Gastrocnemius medialis (tissue), 4 donors: ENCODE results near the gene DDX10. TPM values are rescaled to one million over a fixed set of nuclear protein-coding genes. Genes with fewer than 3 reads are reported as not detected.

Experiments
- ATAC-seq, 2 donors: fragments of 150-250 bp; one replicate each; pipeline ENCODE4 v1.9.1; 2016
- DNase-seq, 2 donors: peaks; one replicate each; pipeline ENCODE4 v3.0.0-alpha.2; 2019
- H3K27ac ChIP-seq, 4 donors: fragments of 200-600 bp; sonication (generic); 1 replicate in 1 of 4; 2 replicates in 3 of 4; pipeline ENCODE4 v1.5.1; 2016 to 2018; ENCODE audit warnings: mild to moderate bottlenecking in 2 of 4, moderate library complexity in 1 of 4
- H3K27me3 ChIP-seq, 3 donors: fragments of 200-600 bp; sonication (generic) in 2 of 3; 1 replicate in 1 of 3; 2 replicates in 2 of 3; pipeline versions ENCODE4 v1.5.1 to v1.6.0; 2016 to 2019; ENCODE audit warnings: mild to moderate bottlenecking in 1 of 3, moderate library complexity in 1 of 3
- H3K36me3 ChIP-seq, 2 donors: fragments of 200-600 bp; sonication (generic) in 1 of 2; one replicate each; pipeline ENCODE4 v1.5.1; 2017 to 2018
- H3K4me1 ChIP-seq, 2 donors: fragments of 200-600 bp; sonication (generic) in 1 of 2; one replicate each; pipeline ENCODE4 v1.5.1; 2016 to 2017; ENCODE audit warnings: mild to moderate bottlenecking in 2 of 2
- H3K4me3 ChIP-seq, 4 donors: fragments of 200-600 bp; sonication (generic) in 3 of 4; 1 replicate in 1 of 4; 2 replicates in 3 of 4; pipeline ENCODE4 v1.5.1; 2016 to 2019; ENCODE audit warnings: mild to moderate bottlenecking in 2 of 4
- H3K9me3 ChIP-seq, 3 donors: fragments of 200-600 bp; sonication (generic) in 2 of 3; 1 replicate in 1 of 3; 2 replicates in 2 of 3; pipeline ENCODE4 v1.5.1; 2016 to 2019
- POLR2A ChIP-seq, 2 donors: fragments of 450-650 bp; IDR thresholded peaks; one replicate each; pipeline ENCODE4 v1.6.1; 2017; ENCODE audit warnings: antibody characterized with exemption in 2 of 2, mild to moderate bottlenecking in 2 of 2, moderate library complexity in 2 of 2
- in situ Hi-C, 4 donors: fragments of 200-750 bp; cut with MboI; loops; one replicate each; pipeline versions ENCODE4 v1.15.0 to v1.8.0; 2017; ENCODE audit warnings: low sequenced_read_pairs in 4 of 4
- intact Hi-C: fragments of 100-400 bp; cut with DNase I; formaldehyde crosslinking; loops from one replicate; pipeline ENCODE4 v1.15.1; 2023; ENCODE audit warnings: low total_unique reads
- total RNA-seq, 4 donors: library from RNA; depleted of rRNA; stranded (reverse); fragments of >200 nt; gene quantifications; one replicate each; pipeline versions ENCODE4 v1.1.0 to v1.2.3, GENCODE V29; 2016
- TF ChIP-seq, protein P1 (sequence below), 5 experiments: fragments of 450-650 bp in 3 of 5; fragments of 200-600 bp in 2 of 5; sonication (generic) in 2 of 5; IDR thresholded peaks in 4 of 5; conservative IDR thresholded peaks in 1 of 5; 1 replicate in 4 of 5; 2 replicates in 1 of 5; pipeline ENCODE4 v1.5.1; 2016 to 2019; ENCODE audit warnings: antibody characterized with exemption in 5 of 5, mild to moderate bottlenecking in 3 of 5, moderate library complexity in 3 of 5

DDX10 gene
- total RNA-seq, 4 donors from 2014 or later = 5.0 to 15.0 (median 10.5) TPM

DNA sequence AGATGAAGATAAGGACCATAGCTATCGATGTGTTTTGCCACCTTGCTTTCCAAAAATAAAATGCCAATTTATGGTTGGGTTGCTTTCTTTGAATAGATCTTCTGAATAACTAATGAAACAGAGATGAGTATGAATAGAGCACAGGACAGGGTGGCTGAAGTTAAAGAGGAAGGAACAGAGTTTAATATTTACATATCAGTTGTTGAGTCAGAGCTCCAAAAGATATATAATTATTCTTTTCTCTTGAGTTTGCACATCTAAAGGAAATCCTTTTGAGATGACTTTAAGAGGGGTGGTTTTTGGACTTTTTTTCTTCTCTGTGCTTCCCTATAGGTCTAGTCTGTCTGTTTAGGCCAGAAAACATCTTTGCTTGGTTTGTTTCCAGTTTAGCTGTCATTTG, 115.2 kb downstream of the DDX10 start:
- H3K4me3 ChIP-seq = no peak overlapping the region
- DNase-seq = no peak
- no peaks in the 10 kb centered on the region for H3K36me3 ChIP-seq
- no peak for ATAC-seq
- intact Hi-C loops (no loop called here), in situ Hi-C loops (no loop called here)
- no peaks in the 10 kb centered on the region for H3K9me3 ChIP-seq
- H3K4me1 ChIP-seq = peaks cover 0 to 5% of the 10 kb centered on the region in 2 donors
- H3K27me3 ChIP-seq = no peaks in the 10 kb centered on the region
- no peak overlapping the region for H3K27ac ChIP-seq
- no peak for TF ChIP-seq POLR2A (IDR thresholded peaks at IDR 0.05)
- TF ChIP-seq, protein P1, sequence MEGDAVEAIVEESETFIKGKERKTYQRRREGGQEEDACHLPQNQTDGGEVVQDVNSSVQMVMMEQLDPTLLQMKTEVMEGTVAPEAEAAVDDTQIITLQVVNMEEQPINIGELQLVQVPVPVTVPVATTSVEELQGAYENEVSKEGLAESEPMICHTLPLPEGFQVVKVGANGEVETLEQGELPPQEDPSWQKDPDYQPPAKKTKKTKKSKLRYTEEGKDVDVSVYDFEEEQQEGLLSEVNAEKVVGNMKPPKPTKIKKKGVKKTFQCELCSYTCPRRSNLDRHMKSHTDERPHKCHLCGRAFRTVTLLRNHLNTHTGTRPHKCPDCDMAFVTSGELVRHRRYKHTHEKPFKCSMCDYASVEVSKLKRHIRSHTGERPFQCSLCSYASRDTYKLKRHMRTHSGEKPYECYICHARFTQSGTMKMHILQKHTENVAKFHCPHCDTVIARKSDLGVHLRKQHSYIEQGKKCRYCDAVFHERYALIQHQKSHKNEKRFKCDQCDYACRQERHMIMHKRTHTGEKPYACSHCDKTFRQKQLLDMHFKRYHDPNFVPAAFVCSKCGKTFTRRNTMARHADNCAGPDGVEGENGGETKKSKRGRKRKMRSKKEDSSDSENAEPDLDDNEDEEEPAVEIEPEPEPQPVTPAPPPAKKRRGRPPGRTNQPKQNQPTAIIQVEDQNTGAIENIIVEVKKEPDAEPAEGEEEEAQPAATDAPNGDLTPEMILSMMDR (IDR thresholded peaks at IDR 0.05 in 4 of 5, conservative IDR thresholded peaks at IDR 0.05 in 1 of 5) = no peak

DNA sequence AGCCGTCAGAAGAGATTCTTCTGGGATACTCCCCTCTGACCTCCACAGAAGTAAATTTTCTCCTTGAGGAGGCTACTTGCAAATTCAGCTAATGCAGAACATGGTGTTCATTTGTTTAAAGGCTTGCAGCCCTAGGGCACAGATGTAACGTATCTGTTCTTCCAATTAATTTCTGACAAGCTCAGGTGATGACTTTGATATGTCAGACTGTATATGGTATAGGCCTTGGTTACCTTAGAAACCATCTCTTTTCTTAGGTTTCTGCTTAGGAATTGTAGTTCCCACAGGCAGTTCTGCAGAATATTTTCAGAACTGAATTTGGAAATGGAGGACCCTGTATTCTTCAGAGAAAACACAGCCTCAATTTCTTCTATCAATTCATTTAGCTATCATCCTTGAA, 117.1 kb downstream of the DDX10 start:
- in situ Hi-C loops (no loop called here), intact Hi-C loops (no loop called here)
- no peak for TF ChIP-seq POLR2A (IDR thresholded peaks at IDR 0.05)
- TF ChIP-seq, protein P1 (IDR thresholded peaks at IDR 0.05 in 4 of 5, conservative IDR thresholded peaks at IDR 0.05 in 1 of 5) = no peak
- ATAC-seq = no peak
- Histone ChIP-seq H3K27ac (no peak overlapping the region), H3K27me3 (no peaks in the 10 kb centered on the region), H3K4me3 (no peak overlapping the region), H3K9me3 (no peaks in the 10 kb centered on the region), H3K4me1 (peaks cover 0 to 5% of the 10 kb centered on the region in 2 donors), H3K36me3 (no peaks in the 10 kb centered on the region)
- DNase-seq = no peak

DNA sequence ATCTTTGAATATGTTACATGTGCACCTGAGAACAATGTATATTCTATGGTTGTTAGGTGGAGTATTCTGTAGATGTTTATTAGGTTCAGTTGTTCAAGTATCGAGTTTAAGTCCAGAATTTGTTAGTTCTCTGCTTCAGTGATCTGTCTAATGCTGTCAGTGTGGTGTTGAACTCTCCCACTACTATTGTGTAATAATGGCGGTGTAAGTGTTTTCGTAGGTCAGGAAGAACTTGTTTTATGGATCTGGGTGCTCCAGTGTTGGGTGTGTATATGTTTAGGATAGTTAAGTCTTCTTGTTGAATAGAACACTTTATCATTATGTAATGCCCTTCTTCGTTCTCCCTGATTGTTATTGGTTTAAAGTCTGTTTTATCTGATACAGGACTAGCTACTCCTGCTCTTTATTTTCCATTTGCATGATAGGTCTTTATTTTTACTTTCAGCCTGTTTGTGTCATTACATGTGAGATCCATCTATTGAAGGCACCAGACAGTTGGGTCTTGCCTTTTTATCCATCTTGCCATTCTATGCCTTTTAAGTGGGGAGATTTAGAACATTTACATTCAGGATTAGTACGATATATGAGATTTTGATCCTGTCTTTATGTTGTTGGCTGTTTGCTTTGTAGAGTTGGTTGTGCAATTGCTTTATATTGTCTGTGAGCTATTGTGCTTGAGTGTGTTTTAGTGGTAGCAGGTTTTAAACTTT, 121.6 kb downstream of the DDX10 start:
- H3K36me3 ChIP-seq = no peaks in the 10 kb centered on the region
- no peak for TF ChIP-seq POLR2A (IDR thresholded peaks at IDR 0.05)
- TF ChIP-seq, protein P1 (IDR thresholded peaks at IDR 0.05 in 4 of 5, conservative IDR thresholded peaks at IDR 0.05 in 1 of 5) = no peak
- DNase-seq (no peak), ATAC-seq (no peak)
- H3K27me3 ChIP-seq = no peaks in the 10 kb centered on the region
- no peaks in the 10 kb centered on the region for H3K4me1 ChIP-seq
- no peaks in the 10 kb centered on the region for H3K9me3 ChIP-seq
- in situ Hi-C loops (no loop called here), intact Hi-C loops (no loop called here)
- no peak overlapping the region for H3K27ac ChIP-seq
- no peak overlapping the region for H3K4me3 ChIP-seq

DNA sequence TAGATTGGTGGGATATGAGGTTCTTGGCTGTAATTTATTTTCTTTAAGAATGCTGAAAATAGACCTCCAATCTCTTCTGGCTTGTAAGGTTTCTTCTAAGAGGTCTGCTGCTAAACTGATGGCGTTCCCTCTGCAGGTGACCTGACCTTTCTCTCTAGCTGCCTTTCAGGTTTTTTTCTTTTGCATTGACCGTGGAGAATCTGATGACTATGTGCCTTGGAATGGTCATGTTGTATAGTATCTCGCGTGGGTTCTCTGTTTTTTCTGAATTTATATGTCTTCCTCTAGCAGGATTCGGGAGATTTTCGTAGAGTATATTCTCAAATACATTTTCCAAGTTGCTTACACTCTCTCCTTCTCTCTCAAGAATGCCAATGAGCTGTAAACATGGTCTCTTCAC, 122.2 kb downstream of the DDX10 start:
- Histone ChIP-seq H3K27me3 (no peaks in the 10 kb centered on the region), H3K27ac (no peak overlapping the region), H3K4me3 (no peak overlapping the region), H3K4me1 (no peaks in the 10 kb centered on the region), H3K9me3 (no peaks in the 10 kb centered on the region), H3K36me3 (no peaks in the 10 kb centered on the region)
- in situ Hi-C loops (no loop called here), intact Hi-C loops (no loop called here)
- no peak for TF ChIP-seq POLR2A (IDR thresholded peaks at IDR 0.05)
- TF ChIP-seq, protein P1 (IDR thresholded peaks at IDR 0.05 in 4 of 5, conservative IDR thresholded peaks at IDR 0.05 in 1 of 5) = no peak
- no peak for ATAC-seq
- DNase-seq = no peak
